HG03139 (cell line): ENCODE data around the gene TCEA3.

Source experiments
- ATAC-seq: cut with Tn5 transposase; IDR thresholded peaks from one replicate; pipeline ENCODE4 v1.9.1; 2021; ENCODE audit not compliant: unreplicated experiment

The TCEA3 gene

DNA sequence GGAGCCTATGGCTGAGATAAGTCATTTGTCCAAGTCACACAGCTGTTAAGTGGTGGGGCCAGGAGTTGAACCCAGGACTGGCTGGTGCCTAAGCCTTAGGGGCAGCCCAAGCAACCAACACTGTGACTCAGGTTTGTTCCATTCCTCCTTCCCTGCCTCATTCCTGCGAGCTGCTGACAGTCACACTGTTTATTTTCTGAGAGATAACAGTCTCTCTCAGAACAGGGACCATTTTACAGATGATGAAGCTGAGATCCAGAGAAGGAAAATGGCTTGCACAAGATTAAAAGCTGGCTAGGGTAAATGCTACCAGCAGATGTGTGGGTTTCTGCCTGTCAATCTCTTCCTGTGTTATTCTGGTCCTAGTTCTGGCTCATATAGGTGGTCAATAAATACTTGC, 24.3 kb upstream of the TCEA3 start:
- no peak for ATAC-seq

- no peak for ATAC-seq
Observed at GRCh38 chr1:23446661-23447310, 22.2 kb upstream of the TCEA3 start.

- ATAC-seq = no peak
Observed at GRCh38 chr1:23444596-23445390, 20.2 kb upstream of the TCEA3 start.

DNA sequence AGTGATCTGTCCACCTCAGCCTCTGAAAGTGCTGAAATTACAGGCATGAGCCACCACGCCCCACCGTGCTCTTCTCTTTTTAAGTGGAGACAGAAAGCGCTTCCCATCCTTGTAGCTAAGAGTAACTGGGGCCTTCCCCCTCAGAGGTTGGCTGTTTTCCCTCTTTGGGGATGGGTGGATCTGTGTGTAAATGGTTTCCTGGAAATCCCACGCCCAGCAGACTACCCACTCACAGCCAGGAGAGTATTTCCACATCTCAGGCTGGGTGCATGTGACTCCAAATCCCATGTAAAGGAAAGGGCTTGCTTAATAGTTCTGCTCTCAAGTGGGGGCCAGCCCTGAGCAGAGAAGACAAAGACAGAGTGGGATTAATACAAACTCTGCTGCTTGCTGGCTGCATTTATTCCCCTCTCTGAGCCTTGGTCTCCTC, 19.6 kb upstream of the TCEA3 start:
- no peak for ATAC-seq

DNA sequence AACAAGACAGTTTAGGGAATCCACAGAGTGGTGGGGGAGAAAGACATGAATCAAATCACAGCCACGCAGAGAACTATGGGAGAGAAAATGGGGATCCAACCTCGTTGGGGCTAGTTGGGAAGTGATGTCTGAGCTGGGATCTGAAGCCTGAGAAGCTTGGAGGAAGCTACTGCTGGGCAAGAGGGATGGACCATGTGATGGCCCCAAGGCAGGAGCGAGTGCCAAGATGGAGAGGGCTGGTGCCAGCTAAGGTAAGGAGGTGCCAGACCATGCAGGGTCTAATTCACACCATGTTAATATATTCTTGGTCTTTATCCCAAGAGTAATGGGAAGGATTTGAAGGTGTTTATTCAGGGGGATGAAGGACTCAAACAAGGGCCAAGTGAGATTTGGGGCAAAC, 18.2 kb upstream of the TCEA3 start:
- no peak for ATAC-seq

DNA sequence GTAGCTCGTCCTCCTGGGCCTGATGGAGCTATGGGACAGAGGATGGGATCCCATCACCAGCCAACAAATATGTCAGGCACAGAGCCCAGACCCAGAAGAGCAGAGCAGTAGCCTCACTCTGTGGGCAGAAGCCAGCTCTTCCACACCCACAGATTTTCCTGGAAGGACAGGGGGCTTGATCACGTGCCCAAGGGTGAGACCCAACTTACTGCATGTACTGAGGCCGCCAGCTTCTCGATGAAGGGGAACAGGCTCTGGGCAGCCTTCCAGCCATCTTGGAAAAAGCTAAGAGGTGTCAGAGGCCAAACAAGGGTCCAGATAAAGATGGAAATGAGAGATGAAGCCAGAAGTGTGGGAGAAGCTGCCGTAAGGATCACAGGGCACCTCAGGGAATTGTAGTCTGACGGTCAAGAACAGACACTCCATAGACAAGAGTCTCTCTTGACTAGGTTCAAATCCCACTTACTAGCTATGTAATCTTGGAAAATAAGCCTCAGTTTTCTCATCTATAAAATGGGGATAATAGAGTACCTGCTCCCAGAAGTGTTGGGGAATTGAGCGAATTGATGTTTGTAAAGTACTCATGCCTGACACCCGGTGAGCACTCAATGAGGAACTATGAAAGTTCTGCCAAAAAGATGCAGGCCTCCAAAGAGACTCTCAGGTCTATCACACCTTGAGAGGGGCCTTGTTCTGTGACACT, 17.0 kb upstream of the TCEA3 start:
- ATAC-seq = no peak

- ATAC-seq = no peak
Observed at GRCh38 chr1:23438545-23438944, 14.0 kb upstream of the TCEA3 start.

- ATAC-seq = no peak
Observed at GRCh38 chr1:23437355-23437664, 12.8 kb upstream of the TCEA3 start.

DNA sequence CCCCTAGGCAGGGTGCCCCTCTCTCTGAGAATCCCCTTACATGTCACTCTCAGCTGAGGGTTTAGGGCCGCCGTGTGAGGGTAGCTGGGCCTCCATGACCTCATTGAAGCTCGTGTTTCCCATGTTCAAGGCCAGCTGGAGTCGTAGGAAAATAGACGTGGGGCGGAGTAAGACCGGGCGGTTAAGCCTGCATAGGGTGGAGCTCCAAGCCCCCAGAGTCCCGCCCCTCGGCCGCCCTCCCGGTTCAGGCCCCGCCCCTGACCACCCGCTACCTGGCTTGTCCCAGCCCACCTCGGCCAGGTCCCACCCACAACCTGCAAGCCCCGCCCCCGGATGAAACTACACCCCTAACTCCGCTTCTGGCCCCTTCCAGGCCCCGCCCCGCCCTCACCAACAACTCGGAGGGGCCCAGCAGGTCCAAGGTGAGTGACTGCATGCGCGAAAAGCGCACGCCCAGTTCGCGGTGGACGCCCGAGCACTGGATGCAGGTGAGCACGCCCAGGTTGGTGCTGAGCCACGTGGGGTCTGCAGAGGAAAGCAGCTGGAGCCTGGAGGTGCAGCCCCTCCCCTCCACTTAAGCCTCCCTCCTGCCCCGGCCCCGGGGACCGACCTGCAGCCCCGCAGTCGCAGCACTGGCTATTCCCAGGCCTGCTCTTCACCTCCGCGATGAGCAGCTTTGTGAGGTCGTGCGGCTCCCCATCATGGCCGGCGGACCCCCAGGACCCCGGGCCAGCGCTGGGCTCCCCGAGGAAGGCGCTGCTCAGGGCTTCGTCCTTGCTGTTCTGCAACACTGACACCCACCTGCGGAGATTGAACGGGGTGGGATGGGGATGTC, 12.2 kb upstream of the TCEA3 start:
- ATAC-seq = no peak

DNA sequence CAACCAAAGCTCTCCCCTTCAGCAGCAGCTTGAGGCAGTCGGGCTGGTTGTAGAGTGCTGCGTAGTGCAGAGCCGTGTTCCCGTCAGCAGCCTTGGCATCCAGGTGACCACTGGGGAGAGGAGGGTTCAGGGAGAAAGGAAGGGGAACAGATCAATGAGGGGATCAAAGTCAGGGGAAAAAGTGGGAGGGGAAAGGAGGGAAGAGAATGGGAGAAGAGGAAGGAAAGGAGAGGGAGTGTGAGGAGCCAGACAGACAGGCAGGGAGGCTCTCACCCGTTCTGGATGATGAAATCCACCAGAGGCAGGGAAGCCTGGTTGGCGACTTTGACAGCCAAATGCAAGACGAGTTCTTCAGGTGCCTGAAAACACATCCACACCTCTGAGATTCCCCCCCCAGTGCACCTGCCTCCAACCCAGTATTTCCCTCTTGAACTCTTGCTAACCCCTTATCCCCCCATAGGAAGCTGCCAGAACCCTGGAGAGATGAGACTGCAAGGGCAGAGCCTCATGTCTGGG, 9.8 kb upstream of the TCEA3 start:
- no peak for ATAC-seq

DNA sequence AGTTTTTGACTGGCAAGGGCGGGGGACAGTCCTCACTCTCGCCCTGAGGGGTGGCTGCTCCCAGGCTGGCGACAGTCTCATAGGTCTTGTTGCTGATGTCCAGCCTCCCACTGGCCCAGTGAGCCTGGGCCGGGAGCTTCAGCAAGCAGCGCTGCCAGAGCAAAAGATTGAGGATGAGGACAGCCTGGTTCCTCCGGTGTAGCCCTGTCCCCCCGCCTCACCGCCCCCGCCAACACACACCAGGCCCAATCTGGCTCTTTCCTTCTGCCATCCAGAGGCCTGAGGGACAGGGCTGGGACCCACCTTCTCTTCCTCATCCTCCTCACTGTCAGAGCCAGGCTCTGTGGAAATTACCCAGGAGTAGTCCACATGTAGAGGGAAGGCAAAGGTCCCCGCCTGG, 8.6 kb upstream of the TCEA3 start:
- ATAC-seq = no peak

- ATAC-seq = no peak
Observed at GRCh38 chr1:23431431-23431830, 6.9 kb upstream of the TCEA3 start.

GRCh38 chr1:23430803-23431202, 6.3 kb upstream of the TCEA3 start:
- ATAC-seq = no peak

- ATAC-seq = no peak
Observed at GRCh38 chr1:23428136-23428905, 3.8 kb upstream of the TCEA3 start.

- ATAC-seq = no peak
Observed at GRCh38 chr1:23427550-23427949, 3.0 kb upstream of the TCEA3 start.

DNA sequence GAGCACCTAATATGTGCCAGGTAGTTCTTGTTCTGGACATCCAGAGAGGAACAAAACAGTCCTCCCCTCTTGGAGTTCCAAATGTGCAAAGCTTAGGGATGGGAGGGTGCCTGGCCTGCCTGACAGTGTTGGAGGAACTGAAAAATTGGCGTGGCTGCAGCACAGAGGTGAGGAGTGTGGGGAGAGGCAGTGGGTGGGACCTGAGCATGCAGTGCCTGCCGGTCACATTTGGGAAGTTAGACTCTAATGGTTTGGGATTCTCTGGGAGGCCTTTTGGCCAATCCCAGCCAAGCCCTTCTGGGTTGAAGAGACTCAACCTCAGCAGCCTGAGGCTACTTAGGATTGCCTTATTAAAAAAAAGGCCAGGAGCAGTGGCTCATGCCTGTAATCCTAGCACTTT, 2.3 kb upstream of the TCEA3 start:
- ATAC-seq = no peak

DNA sequence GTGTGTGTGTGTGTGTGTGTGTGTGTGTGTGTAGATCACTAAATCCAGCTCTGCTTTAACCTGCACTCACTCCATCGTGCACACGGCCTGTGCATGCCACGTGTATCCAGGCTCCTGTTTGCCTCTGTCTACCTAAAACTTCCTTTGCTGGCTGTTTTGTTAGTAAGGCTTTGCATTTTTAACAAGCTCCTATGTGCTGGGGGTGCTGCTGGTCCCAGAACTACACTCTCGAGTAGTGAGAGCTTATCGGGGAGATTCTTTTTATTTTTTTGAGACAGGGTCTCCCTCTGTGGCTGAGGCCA, 596 bp upstream of the TCEA3 start:
- no peak for ATAC-seq

DNA sequence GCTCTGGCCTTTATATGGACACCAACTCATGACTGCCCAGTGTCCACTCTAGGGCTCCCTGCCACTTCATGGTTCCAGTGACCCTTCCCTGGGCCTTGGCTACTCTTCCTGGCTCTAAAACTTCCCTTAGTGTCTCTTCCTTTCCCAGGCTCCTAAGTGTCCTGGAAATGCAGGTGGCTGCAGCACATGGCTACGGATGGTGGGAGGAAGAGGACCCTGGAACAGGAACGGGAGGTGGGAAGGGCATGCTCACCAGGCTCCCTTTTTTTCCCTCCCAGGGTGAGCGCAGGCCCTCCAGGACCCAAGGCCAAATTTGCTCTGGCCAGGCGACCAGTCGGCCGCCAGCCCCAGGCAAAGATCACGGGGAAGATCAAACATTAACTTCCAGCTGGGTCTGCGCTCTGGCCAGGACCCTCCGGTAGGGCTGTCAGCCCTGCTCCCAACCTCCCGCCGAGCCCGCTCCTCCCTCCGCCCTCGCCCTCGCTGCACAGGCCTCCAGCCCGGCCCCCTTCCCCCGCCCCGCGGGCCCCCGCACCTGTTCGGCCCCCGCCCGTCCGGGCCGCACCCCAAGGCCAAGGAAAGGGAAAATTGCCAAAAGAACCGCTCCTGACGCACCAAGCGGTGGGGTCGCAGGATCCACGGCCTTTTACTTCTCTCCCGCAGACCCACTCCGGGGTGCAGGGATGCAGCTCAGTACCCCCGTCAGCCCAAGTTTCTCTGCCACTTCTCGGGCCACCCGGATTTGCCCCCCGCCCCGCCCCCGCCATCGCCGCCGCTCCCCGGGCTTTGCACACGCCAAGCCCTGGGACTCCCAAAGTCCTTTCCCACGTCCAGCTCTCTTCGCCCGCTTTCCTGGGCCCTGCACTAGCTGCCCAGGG, 894 bp downstream of the TCEA3 start:
- no peak for ATAC-seq

DNA sequence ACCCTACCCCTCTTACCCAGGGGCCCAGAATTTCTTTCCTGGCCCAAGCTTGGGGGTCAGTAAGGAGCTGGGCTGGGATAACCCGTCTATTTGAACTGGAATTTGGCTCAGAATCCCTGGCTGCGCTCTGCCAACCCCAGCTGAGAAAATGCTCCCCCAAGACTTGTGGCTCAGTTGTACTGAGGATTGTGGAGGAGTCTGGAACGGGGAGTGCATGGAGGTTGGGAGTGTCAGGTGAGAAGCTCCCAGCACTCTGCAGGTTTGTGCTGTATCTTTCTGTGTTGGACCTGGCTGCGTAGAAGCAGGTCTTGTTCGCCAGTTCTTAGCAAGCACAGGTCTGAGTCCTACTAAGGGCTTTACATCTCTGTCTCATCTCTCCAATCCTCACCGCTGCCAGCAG, 1.6 kb downstream of the TCEA3 start:
- ATAC-seq = no peak
